ENCODE data around the gene PCK2.
A peak's percentile ranks its signal among the peaks of the same experiment; 100 is the strongest.
"Not testable (repeated sequence)": the region's sequence is repeated elsewhere in the genome, so short reads cannot be mapped to it uniquely, and the experiment has no call there.

PCK2 gene

GRCh38 chr14:24098229-24098926 is 4.3 kb downstream of the PCK2 start:
- no peak for DNase-seq

- DNase-seq, result peak; percentile 85
Observed at GRCh38 chr14:24098927-24099813, 5.1 kb downstream of the PCK2 start.

GRCh38 chr14:24100197-24100981 is 6.3 kb downstream of the PCK2 start:
- DNase-seq, result no peak

- no peak for DNase-seq
Observed at GRCh38 chr14:24100982-24101494, 6.9 kb downstream of the PCK2 start.

- DNase-seq, result no peak
Observed at GRCh38 chr14:24102357-24103048, 8.4 kb downstream of the PCK2 start.

- no peak for DNase-seq
Observed at GRCh38 chr14:24103451-24103850, 9.3 kb downstream of the PCK2 start.

- not testable (repeated sequence) for DNase-seq
Observed at GRCh38 chr14:24105609-24106239, 11.6 kb downstream of the PCK2 start.

- no peak for DNase-seq
Observed at GRCh38 chr14:24106672-24107271, 12.7 kb downstream of the PCK2 start.

GRCh38 chr14:24108336-24108874 is 14.3 kb downstream of the PCK2 start:
- no peak for DNase-seq

- DNase-seq, result no peak
Observed at GRCh38 chr14:24110060-24110459, 15.9 kb downstream of the PCK2 start.

GRCh38 chr14:24110523-24110922 is 16.4 kb downstream of the PCK2 start:
- DNase-seq, result no peak

GRCh38 chr14:24113379-24113800 is 19.3 kb downstream of the PCK2 start:
- peak; percentile 48 for DNase-seq

GRCh38 chr14:24113801-24114531 is 19.9 kb downstream of the PCK2 start:
- DNase-seq, result peak; percentile 96

- DNase-seq, result peak; percentile 100
Observed at GRCh38 chr14:24114532-24115421, 20.7 kb downstream of the PCK2 start, which contains the start of the genes DCAF11 and NRL. Gene DCAF11, plus strand, starts transcription at chr14:24114777. Its CDS starts 818 bp downstream, at chr14:24115595. Gene NRL, minus strand, starts transcription at chr14:24114949. Its CDS starts 32,101 bp downstream, at chr14:24082848.

- DNase-seq, result no peak
Observed at GRCh38 chr14:24115422-24116127, 21.5 kb downstream of the PCK2 start.

- no peak for DNase-seq
Observed at GRCh38 chr14:24116128-24116814, 22.2 kb downstream of the PCK2 start.

- DNase-seq, result no peak
Observed at GRCh38 chr14:24117179-24117578, 23.1 kb downstream of the PCK2 start.

GRCh38 chr14:24119691-24120090 is 25.6 kb downstream of the PCK2 start:
- DNase-seq, result no peak

Data from DMS79 treated with DMSO at 0.1 percent for 48 hours (cell line).